Panc1 (cell line): ENCODE measurements around the gene MTUS2.

Experiments used
- CTCF ChIP-seq: fragments of 450-650 bp; IDR thresholded peaks from 2 replicates; pipeline ENCODE4 v1.5.1; 2017; ENCODE audit warnings: mild to moderate bottlenecking
- POLR2AphosphoS5 ChIP-seq: IDR thresholded peaks from 2 replicates; pipeline ENCODE4 v1.6.1; 2012; ENCODE audit warnings: mild to moderate bottlenecking, low read depth, low read length, moderate library complexity

- TF ChIP-seq CTCF = no peak
- TF ChIP-seq POLR2AphosphoS5 = no peak
Measured at GRCh38 chr13:29504691-29505090, 684.6 kb downstream of the MTUS2 start.
